ENCODE results near the gene RABGAP1L.

DNA sequence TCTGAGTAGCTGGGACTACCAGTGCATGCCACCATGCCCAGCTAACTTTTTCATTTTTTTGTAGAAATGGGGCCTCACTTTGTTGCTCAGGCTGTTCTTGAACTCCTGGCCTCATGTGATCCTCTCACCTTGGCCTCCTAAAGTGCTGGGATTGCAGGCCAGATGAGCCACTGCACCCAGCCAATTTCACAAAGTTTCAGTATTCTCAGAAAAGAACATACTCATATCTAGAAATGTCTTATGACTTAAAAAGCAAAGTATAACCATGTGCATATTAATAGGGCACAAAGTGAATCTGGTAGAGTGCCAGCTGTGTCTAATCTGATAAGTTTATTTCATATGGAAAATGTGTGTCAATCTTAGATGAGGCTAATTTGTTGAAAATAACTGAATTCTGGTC, 752.9 kb downstream of the RABGAP1L start:
- no peak for TF ChIP-seq YY1 (IDR thresholded peaks at IDR 0.05; ENCODE audit: insufficient read depth, insufficient read length)
- TF ChIP-seq SUZ12 (IDR thresholded peaks at IDR 0.05; ENCODE audit: extremely low read depth, insufficient read depth, insufficient read length) = no peak

Measured in NT2/D1 (cell line).